WTC11 (cell line): ENCODE measurements around the gene PARP3. TPM values are rescaled to one million over a fixed set of nuclear protein-coding genes. Genes with fewer than 3 reads are reported as not detected.

ENCODE experiments used
- JUN ChIP-seq: sonication (generic); formaldehyde crosslinking; IDR thresholded peaks from 2 replicates; pipeline ENCODE4 v1.8.0; 2023; ENCODE audit warnings: mild to moderate bottlenecking, missing genetic modification reagents
- KAT7 ChIP-seq: sonication (generic); formaldehyde crosslinking; IDR thresholded peaks from 2 replicates; pipeline ENCODE4 v1.8.1; 2023; ENCODE audit warnings: missing genetic modification reagents, mild to moderate bottlenecking, borderline replicate concordance
- MYBL2 ChIP-seq: sonication (generic); formaldehyde crosslinking; IDR thresholded peaks from 2 replicates; pipeline ENCODE4 v1.8.1; 2023; ENCODE audit warnings: mild to moderate bottlenecking, moderate library complexity, missing genetic modification reagents
- NR2C2 ChIP-seq: sonication (generic); formaldehyde crosslinking; IDR thresholded peaks from 2 replicates; pipeline ENCODE4 v1.8.0; 2022; ENCODE audit warnings: mild to moderate bottlenecking, missing genetic modification reagents
- TEAD1 ChIP-seq: sonication (generic); formaldehyde crosslinking; IDR thresholded peaks from 2 replicates; pipeline ENCODE4 v1.8.0; 2022; ENCODE audit warnings: mild to moderate bottlenecking, missing genetic modification reagents
- total RNA-seq: library from RNA; stranded (reverse); gene quantifications from 3 replicates; pipeline ENCODE4 v1.2.3, GENCODE V29; 2021
- TF ChIP-seq, protein P1 (sequence below): sonication (generic); formaldehyde crosslinking; IDR thresholded peaks from 2 replicates; pipeline ENCODE4 v1.8.1; 2023; ENCODE audit warnings: mild to moderate bottlenecking, missing genetic modification reagents, borderline replicate concordance
- TF ChIP-seq, protein P2 (sequence below): sonication (generic); formaldehyde crosslinking; IDR thresholded peaks from 2 replicates; pipeline ENCODE4 v1.8.0; 2022; ENCODE audit warnings: missing genetic modification reagents
- TF ChIP-seq, protein P3 (sequence below): sonication (generic); formaldehyde crosslinking; IDR thresholded peaks from 2 replicates; pipeline ENCODE4 v1.8.0; 2022; ENCODE audit warnings: mild to moderate bottlenecking, missing genetic modification reagents
- TF ChIP-seq, protein P4 (sequence below): fragments of 250-450 bp; sonication (Bioruptor Pico); IDR thresholded peaks from 2 replicates; pipeline ENCODE4 v2.1.2; 2022; ENCODE audit warnings: mild to moderate bottlenecking, moderate library complexity
- TF ChIP-seq, protein P5 (sequence below): sonication (generic); formaldehyde crosslinking; IDR thresholded peaks from 2 replicates; pipeline ENCODE4 v1.8.0; 2022; ENCODE audit warnings: mild to moderate bottlenecking, missing genetic modification reagents
- TF ChIP-seq, protein P6 (sequence below): sonication (generic); formaldehyde crosslinking; IDR thresholded peaks from 2 replicates; pipeline ENCODE4 v1.8.1; 2022; ENCODE audit warnings: mild to moderate bottlenecking, missing genetic modification reagents, moderate library complexity, borderline replicate concordance
- TF ChIP-seq, protein P7 (sequence below): fragments of 200-600 bp; IDR thresholded peaks from 2 replicates; pipeline ENCODE4 v1.8.0; 2022; ENCODE audit warnings: antibody characterized with exemption

The PARP3 gene
- total RNA-seq, 1 experiment from 2014 or later, result 2.9 TPM

DNA sequence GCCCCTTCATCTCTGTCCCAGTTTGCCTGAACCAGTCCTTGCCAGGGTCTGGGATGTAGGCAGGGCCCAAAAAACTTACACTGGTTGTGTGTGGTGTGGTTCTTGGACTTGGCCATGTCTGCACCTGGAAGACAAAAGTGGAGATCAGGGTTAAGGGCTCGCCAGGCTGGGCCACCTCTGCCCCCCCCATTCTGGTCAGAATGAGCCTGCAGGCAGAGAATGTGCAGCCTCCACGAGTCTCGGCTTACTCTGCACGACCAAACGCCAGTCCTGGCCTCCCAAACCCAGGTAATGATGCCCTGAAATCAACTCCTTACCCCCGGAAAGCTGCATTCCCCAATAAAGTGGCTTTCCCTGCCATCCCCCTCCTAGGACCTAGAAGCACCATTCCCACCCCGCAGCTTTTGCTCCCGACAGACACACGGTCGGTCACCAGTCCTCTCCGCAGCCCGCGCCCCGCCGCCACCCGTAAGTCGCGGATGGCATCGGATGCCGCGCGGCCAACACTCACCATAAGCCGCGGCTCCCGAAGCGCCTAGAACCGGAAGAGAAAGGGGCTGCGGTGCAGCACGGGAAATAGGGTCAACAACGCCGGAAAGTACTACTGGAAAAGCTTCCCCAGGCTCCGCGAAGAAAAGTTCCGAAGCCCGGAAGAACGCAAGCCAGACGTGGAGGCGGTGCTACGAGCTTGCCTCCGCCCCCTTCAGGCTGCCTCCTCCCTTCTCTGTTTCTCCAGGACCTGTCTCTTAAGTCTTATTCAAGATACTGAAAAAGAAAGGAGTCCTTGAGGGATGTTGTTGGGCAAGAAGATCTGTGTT lies 53.4 kb downstream of the PARP3 start, which contains the start of gene RPL29 (continued):
- TF ChIP-seq, protein P1, sequence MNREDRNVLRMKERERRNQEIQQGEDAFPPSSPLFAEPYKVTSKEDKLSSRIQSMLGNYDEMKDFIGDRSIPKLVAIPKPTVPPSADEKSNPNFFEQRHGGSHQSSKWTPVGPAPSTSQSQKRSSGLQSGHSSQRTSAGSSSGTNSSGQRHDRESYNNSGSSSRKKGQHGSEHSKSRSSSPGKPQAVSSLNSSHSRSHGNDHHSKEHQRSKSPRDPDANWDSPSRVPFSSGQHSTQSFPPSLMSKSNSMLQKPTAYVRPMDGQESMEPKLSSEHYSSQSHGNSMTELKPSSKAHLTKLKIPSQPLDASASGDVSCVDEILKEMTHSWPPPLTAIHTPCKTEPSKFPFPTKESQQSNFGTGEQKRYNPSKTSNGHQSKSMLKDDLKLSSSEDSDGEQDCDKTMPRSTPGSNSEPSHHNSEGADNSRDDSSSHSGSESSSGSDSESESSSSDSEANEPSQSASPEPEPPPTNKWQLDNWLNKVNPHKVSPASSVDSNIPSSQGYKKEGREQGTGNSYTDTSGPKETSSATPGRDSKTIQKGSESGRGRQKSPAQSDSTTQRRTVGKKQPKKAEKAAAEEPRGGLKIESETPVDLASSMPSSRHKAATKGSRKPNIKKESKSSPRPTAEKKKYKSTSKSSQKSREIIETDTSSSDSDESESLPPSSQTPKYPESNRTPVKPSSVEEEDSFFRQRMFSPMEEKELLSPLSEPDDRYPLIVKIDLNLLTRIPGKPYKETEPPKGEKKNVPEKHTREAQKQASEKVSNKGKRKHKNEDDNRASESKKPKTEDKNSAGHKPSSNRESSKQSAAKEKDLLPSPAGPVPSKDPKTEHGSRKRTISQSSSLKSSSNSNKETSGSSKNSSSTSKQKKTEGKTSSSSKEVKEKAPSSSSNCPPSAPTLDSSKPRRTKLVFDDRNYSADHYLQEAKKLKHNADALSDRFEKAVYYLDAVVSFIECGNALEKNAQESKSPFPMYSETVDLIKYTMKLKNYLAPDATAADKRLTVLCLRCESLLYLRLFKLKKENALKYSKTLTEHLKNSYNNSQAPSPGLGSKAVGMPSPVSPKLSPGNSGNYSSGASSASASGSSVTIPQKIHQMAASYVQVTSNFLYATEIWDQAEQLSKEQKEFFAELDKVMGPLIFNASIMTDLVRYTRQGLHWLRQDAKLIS, result peak; percentile 87; the same call in 1 of the 2 replicates
- TF ChIP-seq, protein P2, sequence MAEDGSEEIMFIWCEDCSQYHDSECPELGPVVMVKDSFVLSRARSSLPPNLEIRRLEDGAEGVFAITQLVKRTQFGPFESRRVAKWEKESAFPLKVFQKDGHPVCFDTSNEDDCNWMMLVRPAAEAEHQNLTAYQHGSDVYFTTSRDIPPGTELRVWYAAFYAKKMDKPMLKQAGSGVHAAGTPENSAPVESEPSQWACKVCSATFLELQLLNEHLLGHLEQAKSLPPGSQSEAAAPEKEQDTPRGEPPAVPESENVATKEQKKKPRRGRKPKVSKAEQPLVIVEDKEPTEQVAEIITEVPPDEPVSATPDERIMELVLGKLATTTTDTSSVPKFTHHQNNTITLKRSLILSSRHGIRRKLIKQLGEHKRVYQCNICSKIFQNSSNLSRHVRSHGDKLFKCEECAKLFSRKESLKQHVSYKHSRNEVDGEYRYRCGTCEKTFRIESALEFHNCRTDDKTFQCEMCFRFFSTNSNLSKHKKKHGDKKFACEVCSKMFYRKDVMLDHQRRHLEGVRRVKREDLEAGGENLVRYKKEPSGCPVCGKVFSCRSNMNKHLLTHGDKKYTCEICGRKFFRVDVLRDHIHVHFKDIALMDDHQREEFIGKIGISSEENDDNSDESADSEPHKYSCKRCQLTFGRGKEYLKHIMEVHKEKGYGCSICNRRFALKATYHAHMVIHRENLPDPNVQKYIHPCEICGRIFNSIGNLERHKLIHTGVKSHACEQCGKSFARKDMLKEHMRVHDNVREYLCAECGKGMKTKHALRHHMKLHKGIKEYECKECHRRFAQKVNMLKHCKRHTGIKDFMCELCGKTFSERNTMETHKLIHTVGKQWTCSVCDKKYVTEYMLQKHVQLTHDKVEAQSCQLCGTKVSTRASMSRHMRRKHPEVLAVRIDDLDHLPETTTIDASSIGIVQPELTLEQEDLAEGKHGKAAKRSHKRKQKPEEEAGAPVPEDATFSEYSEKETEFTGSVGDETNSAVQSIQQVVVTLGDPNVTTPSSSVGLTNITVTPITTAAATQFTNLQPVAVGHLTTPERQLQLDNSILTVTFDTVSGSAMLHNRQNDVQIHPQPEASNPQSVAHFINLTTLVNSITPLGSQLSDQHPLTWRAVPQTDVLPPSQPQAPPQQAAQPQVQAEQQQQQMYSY (CRISPR knock-in tag), result 0 out of 2 replicates have a peak, but pooled peaks have one; percentile 23
- TF ChIP-seq, protein P3, sequence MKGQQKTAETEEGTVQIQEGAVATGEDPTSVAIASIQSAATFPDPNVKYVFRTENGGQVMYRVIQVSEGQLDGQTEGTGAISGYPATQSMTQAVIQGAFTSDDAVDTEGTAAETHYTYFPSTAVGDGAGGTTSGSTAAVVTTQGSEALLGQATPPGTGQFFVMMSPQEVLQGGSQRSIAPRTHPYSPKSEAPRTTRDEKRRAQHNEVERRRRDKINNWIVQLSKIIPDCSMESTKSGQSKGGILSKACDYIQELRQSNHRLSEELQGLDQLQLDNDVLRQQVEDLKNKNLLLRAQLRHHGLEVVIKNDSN (CRISPR knock-in tag), result peak; percentile 62; the same call in 1 of the 2 replicates
- TF ChIP-seq, protein P4, sequence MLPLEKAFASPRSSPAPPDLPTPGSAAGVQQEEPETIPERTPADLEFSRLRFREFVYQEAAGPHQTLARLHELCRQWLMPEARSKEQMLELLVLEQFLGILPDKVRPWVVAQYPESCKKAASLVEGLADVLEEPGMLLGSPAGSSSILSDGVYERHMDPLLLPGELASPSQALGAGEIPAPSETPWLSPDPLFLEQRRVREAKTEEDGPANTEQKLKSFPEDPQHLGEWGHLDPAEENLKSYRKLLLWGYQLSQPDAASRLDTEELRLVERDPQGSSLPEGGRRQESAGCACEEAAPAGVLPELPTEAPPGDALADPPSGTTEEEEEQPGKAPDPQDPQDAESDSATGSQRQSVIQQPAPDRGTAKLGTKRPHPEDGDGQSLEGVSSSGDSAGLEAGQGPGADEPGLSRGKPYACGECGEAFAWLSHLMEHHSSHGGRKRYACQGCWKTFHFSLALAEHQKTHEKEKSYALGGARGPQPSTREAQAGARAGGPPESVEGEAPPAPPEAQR (CRISPR knock-in tag), result no peak
- TF ChIP-seq, protein P5, sequence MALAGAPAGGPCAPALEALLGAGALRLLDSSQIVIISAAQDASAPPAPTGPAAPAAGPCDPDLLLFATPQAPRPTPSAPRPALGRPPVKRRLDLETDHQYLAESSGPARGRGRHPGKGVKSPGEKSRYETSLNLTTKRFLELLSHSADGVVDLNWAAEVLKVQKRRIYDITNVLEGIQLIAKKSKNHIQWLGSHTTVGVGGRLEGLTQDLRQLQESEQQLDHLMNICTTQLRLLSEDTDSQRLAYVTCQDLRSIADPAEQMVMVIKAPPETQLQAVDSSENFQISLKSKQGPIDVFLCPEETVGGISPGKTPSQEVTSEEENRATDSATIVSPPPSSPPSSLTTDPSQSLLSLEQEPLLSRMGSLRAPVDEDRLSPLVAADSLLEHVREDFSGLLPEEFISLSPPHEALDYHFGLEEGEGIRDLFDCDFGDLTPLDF (CRISPR knock-in tag), result 0 out of 2 replicates have a peak, but pooled peaks have one; percentile 42
- TF ChIP-seq JUN (CRISPR knock-in tag), result peak; percentile 79; the same call in 1 of the 2 replicates
- TF ChIP-seq TEAD1 (CRISPR knock-in tag), result peak; percentile 88
- peak; percentile 85; the same call in 1 of the 2 replicates for TF ChIP-seq KAT7 (CRISPR knock-in tag)
- peak; percentile 91 for TF ChIP-seq NR2C2 (CRISPR knock-in tag)
- TF ChIP-seq, protein P6, sequence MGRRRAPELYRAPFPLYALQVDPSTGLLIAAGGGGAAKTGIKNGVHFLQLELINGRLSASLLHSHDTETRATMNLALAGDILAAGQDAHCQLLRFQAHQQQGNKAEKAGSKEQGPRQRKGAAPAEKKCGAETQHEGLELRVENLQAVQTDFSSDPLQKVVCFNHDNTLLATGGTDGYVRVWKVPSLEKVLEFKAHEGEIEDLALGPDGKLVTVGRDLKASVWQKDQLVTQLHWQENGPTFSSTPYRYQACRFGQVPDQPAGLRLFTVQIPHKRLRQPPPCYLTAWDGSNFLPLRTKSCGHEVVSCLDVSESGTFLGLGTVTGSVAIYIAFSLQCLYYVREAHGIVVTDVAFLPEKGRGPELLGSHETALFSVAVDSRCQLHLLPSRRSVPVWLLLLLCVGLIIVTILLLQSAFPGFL (CRISPR knock-in tag), result no peak
- TF ChIP-seq, protein P7, sequence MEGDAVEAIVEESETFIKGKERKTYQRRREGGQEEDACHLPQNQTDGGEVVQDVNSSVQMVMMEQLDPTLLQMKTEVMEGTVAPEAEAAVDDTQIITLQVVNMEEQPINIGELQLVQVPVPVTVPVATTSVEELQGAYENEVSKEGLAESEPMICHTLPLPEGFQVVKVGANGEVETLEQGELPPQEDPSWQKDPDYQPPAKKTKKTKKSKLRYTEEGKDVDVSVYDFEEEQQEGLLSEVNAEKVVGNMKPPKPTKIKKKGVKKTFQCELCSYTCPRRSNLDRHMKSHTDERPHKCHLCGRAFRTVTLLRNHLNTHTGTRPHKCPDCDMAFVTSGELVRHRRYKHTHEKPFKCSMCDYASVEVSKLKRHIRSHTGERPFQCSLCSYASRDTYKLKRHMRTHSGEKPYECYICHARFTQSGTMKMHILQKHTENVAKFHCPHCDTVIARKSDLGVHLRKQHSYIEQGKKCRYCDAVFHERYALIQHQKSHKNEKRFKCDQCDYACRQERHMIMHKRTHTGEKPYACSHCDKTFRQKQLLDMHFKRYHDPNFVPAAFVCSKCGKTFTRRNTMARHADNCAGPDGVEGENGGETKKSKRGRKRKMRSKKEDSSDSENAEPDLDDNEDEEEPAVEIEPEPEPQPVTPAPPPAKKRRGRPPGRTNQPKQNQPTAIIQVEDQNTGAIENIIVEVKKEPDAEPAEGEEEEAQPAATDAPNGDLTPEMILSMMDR, result no peak
- TF ChIP-seq MYBL2, result peak; percentile 85
